Astrocyte of the cerebellum (primary cell): Measurements from ENCODE around the gene DUOX2.

Experiments
- DNase-seq: peaks from one replicate; pipeline ENCODE4 v3.0.0-alpha.2; 2011; ENCODE audit warnings: low read depth
- H3K4me3 ChIP-seq: 2 replicates; pipeline ENCODE4 v1.5.1; 2011; ENCODE audit warnings: mild to moderate bottlenecking, low read depth, low read length, moderate library complexity
- CTCF ChIP-seq: IDR thresholded peaks from 2 replicates; pipeline ENCODE4 v1.5.1; 2012; ENCODE audit warnings: low read length, low read depth, moderate library complexity, mild to moderate bottlenecking; ENCODE audit errors: missing control alignments
- in situ Hi-C: cut with HindIII; loops from 2 replicates; pipeline ENCODE4 v1.10.0; 2017; ENCODE audit warnings: low sequenced_read_pairs

Gene DUOX2

GRCh38 chr15:45155739-45156138 lies 41.8 kb upstream of the DUOX2 start:
- no peak for DNase-seq
- no peak overlapping the region for H3K4me3 ChIP-seq
- no peak for TF ChIP-seq CTCF
- in situ Hi-C loops: no loop called here

GRCh38 chr15:45151998-45152828 lies 38.2 kb upstream of the DUOX2 start:
- no peak overlapping the region for H3K4me3 ChIP-seq
- in situ Hi-C loops: no loop called here
- no peak for TF ChIP-seq CTCF
- DNase-seq: no peak

GRCh38 chr15:45150997-45151396 lies 37.0 kb upstream of the DUOX2 start:
- no peak for TF ChIP-seq CTCF
- in situ Hi-C loops: no loop called here
- no peak for DNase-seq
- no peak overlapping the region for H3K4me3 ChIP-seq

- no peak for DNase-seq
- TF ChIP-seq CTCF: no peak
- in situ Hi-C loops: no loop called here
- H3K4me3 ChIP-seq: no peak overlapping the region
These were observed 36.5 kb upstream of the DUOX2 start for GRCh38 chr15:45150481-45150880.

- H3K4me3 ChIP-seq: no peak overlapping the region
- TF ChIP-seq CTCF: no peak
- DNase-seq: no peak
- in situ Hi-C loops: no loop called here
These were observed 35.1 kb upstream of the DUOX2 start for GRCh38 chr15:45149060-45149459.

- in situ Hi-C loops: no loop called here
- no peak for DNase-seq
- TF ChIP-seq CTCF: no peak
- H3K4me3 ChIP-seq: no peak overlapping the region
These were observed 34.4 kb upstream of the DUOX2 start for GRCh38 chr15:45148076-45149059.
